Measurements from ENCODE around the gene ERBB4. TPM values are rescaled to one million over a fixed set of nuclear protein-coding genes. Genes with fewer than 3 reads are reported as not detected.

The ERBB4 gene
- total RNA-seq, 4 donors from 2014 or later, result 5.5 to 21.0 (median 18.3) TPM

DNA sequence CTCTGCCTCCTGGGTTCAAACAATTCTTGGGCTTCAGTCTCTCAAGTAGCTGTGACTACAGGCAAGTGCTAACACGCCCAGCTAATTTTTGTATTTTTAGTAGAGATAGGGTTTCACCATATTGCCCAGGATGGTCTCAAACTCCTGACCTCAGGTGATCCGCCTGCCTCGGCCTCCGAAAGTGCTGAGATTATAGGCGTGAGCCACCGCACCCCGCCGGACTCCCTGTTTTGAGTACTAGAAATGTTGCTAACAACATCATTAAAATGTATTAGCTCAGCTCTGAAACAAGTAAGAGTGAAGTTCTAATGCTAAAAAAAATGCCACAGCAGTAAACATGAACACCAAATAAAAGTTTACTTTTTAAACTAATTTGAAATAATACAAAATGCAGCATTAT, 1044.5 kb downstream of the ERBB4 start:
- no peak for DNase-seq

DNA sequence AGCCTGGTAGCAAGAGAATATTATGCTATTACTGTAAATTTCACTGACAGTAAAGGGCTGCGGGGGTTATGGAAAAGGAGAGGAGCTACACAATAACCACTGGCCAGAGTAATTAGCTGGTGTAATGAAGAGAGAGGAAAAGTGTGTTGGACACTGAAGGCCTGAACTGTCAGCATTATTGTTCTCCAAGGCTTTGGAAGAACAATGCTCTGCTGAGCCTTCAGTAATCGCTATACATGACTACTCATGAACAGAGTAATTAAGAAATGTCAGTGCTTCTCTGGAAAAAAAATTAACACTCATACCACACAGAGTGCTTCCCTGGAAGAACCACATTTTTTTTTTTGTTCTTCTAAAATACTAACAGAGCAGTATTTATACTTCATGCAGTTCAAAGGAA, 1050.9 kb downstream of the ERBB4 start:
- intact Hi-C loops (cut with DNase I), result no loop called here
- Histone ChIP-seq H3K4me3 (replicated peaks in 1 of 3) (no peak overlapping the region), H3K27me3 (no peaks in the 10 kb centered on the region), H3K36me3 (no peaks in the 10 kb centered on the region), H3K9me3 (no peaks in the 10 kb centered on the region), H3K27ac (no peak overlapping the region), H3K4me1 (no peaks in the 10 kb centered on the region)
- TF ChIP-seq, protein P1, sequence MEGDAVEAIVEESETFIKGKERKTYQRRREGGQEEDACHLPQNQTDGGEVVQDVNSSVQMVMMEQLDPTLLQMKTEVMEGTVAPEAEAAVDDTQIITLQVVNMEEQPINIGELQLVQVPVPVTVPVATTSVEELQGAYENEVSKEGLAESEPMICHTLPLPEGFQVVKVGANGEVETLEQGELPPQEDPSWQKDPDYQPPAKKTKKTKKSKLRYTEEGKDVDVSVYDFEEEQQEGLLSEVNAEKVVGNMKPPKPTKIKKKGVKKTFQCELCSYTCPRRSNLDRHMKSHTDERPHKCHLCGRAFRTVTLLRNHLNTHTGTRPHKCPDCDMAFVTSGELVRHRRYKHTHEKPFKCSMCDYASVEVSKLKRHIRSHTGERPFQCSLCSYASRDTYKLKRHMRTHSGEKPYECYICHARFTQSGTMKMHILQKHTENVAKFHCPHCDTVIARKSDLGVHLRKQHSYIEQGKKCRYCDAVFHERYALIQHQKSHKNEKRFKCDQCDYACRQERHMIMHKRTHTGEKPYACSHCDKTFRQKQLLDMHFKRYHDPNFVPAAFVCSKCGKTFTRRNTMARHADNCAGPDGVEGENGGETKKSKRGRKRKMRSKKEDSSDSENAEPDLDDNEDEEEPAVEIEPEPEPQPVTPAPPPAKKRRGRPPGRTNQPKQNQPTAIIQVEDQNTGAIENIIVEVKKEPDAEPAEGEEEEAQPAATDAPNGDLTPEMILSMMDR (IDR thresholded peaks at IDR 0.05), result no peak
- TF ChIP-seq POLR2A (IDR thresholded peaks at IDR 0.05), result no peak
- WGBS, 2 donors, result 71 to 79% methylated on average over 2 of the region's 2 CpGs
- no peak for DNase-seq

More for the DNA sequence above, 1044.5 kb downstream of the ERBB4 start:
- no peaks in the 10 kb centered on the region for H3K27me3 ChIP-seq
- intact Hi-C loops (cut with DNase I), result no loop called here
- WGBS, 2 donors, result 89 to 92% methylated on average over 8 of the region's 8 CpGs
- H3K9me3 ChIP-seq, result no peaks in the 10 kb centered on the region
- H3K4me3 ChIP-seq (replicated peaks in 1 of 3), result no peak overlapping the region
- no peaks in the 10 kb centered on the region for H3K36me3 ChIP-seq
- no peak overlapping the region for H3K27ac ChIP-seq
- TF ChIP-seq POLR2A (IDR thresholded peaks at IDR 0.05), result no peak
- TF ChIP-seq, protein P1 (IDR thresholded peaks at IDR 0.05), result no peak
- H3K4me1 ChIP-seq, result no peaks in the 10 kb centered on the region

DNA sequence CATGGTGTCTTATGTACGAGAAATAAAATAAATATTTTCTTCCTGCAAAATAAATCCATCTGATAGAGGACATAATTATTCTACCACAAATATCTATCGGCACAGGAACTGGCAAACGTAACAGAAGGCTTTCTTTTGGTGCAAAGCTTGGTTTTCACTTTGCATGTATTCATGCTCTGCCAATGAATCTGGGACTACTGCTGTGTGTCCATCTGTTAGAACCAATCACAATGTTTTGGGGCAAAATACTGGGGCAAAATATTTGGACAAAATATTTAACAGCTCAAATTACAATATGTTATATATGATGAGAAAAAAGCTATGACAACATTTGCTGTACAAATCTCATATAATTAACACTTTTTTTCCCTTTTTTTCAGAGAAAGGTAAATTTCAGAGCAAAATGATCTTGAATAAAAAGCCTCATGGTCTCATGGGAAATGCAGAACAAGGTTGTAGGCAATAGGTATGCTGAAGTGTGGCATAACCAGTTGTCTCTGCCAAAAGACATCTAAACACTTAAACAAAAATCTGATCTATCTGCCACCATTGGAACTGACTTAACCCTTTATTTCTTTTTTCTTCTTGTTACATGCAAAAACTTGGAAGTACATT, 1059.0 kb downstream of the ERBB4 start:
- Histone ChIP-seq H3K27me3 (no peaks in the 10 kb centered on the region), H3K9me3 (no peaks in the 10 kb centered on the region), H3K36me3 (no peaks in the 10 kb centered on the region), H3K4me1 (no peaks in the 10 kb centered on the region), H3K4me3 (replicated peaks in 1 of 3) (no peak overlapping the region), H3K27ac (no peak overlapping the region)
- TF ChIP-seq, protein P1 (IDR thresholded peaks at IDR 0.05), result no peak
- no peak for TF ChIP-seq POLR2A (IDR thresholded peaks at IDR 0.05)
- WGBS, 2 donors, result 69 to 76% methylated on average over 3 of the region's 3 CpGs
- intact Hi-C loops (cut with DNase I), result no loop called here
- no peak for DNase-seq

DNA sequence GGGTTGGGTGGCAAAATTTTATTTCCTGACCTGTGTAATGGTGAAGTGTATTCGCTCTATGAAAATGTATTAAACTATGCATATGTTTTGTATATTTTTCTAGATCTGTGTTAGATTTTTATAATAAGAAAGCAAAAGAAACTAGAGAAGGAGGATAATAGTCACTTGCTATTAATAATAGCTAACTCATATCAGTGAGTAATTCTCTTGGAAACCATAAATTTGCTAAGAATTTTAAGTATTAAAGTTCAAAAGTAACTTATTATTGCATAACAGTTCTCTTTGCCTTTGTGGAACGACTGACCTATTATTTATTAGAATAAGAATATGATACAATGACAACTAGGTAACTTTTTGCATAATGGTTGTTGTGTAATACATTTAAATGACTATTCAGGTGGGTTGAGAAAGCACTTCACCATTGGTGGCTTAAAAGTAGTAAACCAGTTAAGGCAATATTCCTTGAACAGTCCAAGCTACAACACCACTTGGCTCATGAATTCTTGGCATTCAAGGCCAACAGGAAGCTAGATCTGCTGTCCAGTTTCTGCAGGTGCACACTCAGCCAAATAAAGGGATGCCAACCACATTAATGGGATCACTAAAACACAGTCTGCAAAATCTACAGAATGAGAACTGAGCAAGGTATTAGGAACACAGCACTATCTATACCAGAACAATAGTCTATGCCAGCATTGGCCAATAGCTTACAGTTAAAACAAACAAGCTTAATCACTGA, 1060.9 kb downstream of the ERBB4 start:
- WGBS, 2 donors, result 84 to 87% methylated on average over 2 of the region's 2 CpGs
- H3K4me3 ChIP-seq (replicated peaks in 1 of 3), result no peak overlapping the region
- no peaks in the 10 kb centered on the region for H3K27me3 ChIP-seq
- DNase-seq, result no peak
- TF ChIP-seq, protein P1 (IDR thresholded peaks at IDR 0.05), result no peak
- no peak for TF ChIP-seq POLR2A (IDR thresholded peaks at IDR 0.05)
- H3K27ac ChIP-seq, result no peak overlapping the region
- intact Hi-C loops (cut with DNase I), result no loop called here
- no peaks in the 10 kb centered on the region for H3K36me3 ChIP-seq
- no peaks in the 10 kb centered on the region for H3K9me3 ChIP-seq
- H3K4me1 ChIP-seq, result no peaks in the 10 kb centered on the region

DNA sequence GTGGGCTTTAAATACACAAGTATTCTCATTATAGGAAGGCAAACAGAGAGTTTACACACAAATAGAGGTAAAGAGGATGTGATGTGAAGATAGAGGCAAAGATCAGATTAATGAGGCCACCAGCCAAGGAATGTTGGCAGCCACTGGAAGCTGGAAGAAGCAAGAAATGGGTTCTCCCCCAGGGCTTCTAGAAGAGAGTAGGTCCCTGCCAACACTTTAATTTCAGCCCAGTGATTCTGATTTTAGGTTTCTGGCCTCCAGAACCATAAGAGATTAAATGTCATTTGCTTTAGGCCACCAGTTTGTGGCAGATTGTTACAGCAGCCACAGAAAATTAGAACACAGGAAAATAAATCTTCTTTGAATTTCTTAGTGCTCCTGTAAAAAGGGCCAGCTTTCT, 1065.5 kb downstream of the ERBB4 start:
- Histone ChIP-seq H3K27me3 (no peaks in the 10 kb centered on the region), H3K4me1 (no peaks in the 10 kb centered on the region), H3K36me3 (no peaks in the 10 kb centered on the region), H3K4me3 (replicated peaks in 1 of 3) (no peak overlapping the region), H3K9me3 (no peaks in the 10 kb centered on the region), H3K27ac (no peak overlapping the region)
- TF ChIP-seq, protein P1 (IDR thresholded peaks at IDR 0.05), result no peak
- TF ChIP-seq POLR2A (IDR thresholded peaks at IDR 0.05), result no peak
- no peak for DNase-seq
- intact Hi-C loops (cut with DNase I), result no loop called here
